Endothelial cell of umbilical vein (primary cell): Measurements from ENCODE around the gene ARHGEF40. TPM values are rescaled to one million over a fixed set of nuclear protein-coding genes. Genes with fewer than 3 reads are reported as not detected.

Source experiments
- BruUV-seq: library from RNA; stranded (reverse); fragments of 400-500 nt; replicated peaks from 2 replicates; lab custom pipeline; 2021; lab: Mats Ljungman, UMichigan
- CTCF ChIA-PET: fragments of 300-600, 350-600 bp; sonication (Branson Sonifier 250); formaldehyde crosslinking; loops from one replicate; lab custom pipeline; 2021; ENCODE audit warnings: antibody characterized with exemption, inconsistent platforms; lab: Charles Lee
- POLR2A ChIA-PET: fragments of 300-600, 350-600 bp; sonication (Branson Sonifier 250); formaldehyde crosslinking; loops from one replicate; lab custom pipeline; 2021; ENCODE audit warnings: antibody characterized with exemption, inconsistent platforms; lab: Charles Lee
- DNase-seq: peaks from one replicate; pipeline ENCODE4 v3.0.0-alpha.2; 2011; ENCODE audit warnings: low read depth, low spot score
- FAIRE-seq: peaks from 2 replicates; lab custom pipeline; 2011; peaks lifted over from hg19 to GRCh38; lab: Jason Lieb, UNC
- H2AFZ ChIP-seq: 2 replicates; pipeline ENCODE4 v1.6.0; 2012; ENCODE audit warnings: low read depth, low read length, control low read depth, inconsistent platforms
- H3K27ac ChIP-seq: 2 replicates; pipeline ENCODE4 v1.5.1; 2011; ENCODE audit warnings: low read depth, mild to moderate bottlenecking, control low read depth, low read length, moderate library complexity; ENCODE audit not compliant: insufficient read depth
- H3K27me3 ChIP-seq, 2 experiments: 2 replicates each; pipeline versions ENCODE4 v1.6.0 to v1.6.1; 2011; ENCODE audit warnings: low read length in 2 of 2, mixed read lengths in 1 of 2; ENCODE audit not compliant: control insufficient read depth in 2 of 2, insufficient read depth in 2 of 2
- H3K36me3 ChIP-seq, 2 experiments: 2 replicates in 1 of 2; 3 replicates in 1 of 2; pipeline ENCODE4 v1.5.1; 2011; ENCODE audit warnings: low read length in 2 of 2, mild to moderate bottlenecking in 1 of 2, moderate library complexity in 1 of 2; ENCODE audit not compliant: control insufficient read depth in 2 of 2, insufficient read depth in 2 of 2; ENCODE audit errors: extremely low read depth in 1 of 2
- H3K4me1 ChIP-seq: 3 replicates; pipeline ENCODE4 v1.5.1; 2011; ENCODE audit warnings: mild to moderate bottlenecking, low read length; ENCODE audit not compliant: control insufficient read depth, insufficient read depth; ENCODE audit errors: extremely low read depth
- H3K4me2 ChIP-seq: 2 replicates; pipeline ENCODE4 v1.6.1; 2011; ENCODE audit warnings: low read length, control low read depth, mixed read lengths; ENCODE audit not compliant: insufficient read depth
- H3K4me3 ChIP-seq, 3 experiments: fragments of 200-600 bp in 1 of 3; sonication (generic), shearing (Covaris generic) in 1 of 3; replicated peaks in 1 of 3; 2 replicates each; pipeline ENCODE4 v1.5.1; 2011 to 2016; ENCODE audit warnings: control low read depth in 3 of 3, low read length in 3 of 3, mild to moderate bottlenecking in 2 of 3, inconsistent platforms in 1 of 3, low read depth in 1 of 3, moderate library complexity in 1 of 3; ENCODE audit not compliant: insufficient read depth in 1 of 3
- H3K79me2 ChIP-seq: 2 replicates; pipeline ENCODE4 v1.6.0; 2012; ENCODE audit warnings: low read length, inconsistent platforms; ENCODE audit not compliant: control insufficient read depth, insufficient read depth
- H3K9ac ChIP-seq: replicated peaks from 2 replicates; pipeline ENCODE3; 2011; ENCODE audit warnings: low read length, control low read depth; ENCODE audit not compliant: insufficient read depth; ENCODE audit errors: extremely low read depth
- H3K9me1 ChIP-seq: replicated peaks from 3 replicates; pipeline ENCODE4 v1.6.0; 2011; ENCODE audit warnings: mild to moderate bottlenecking, low read length; ENCODE audit not compliant: control insufficient read depth, insufficient read depth; ENCODE audit errors: extremely low read depth
- H3K9me3 ChIP-seq: replicated peaks from 2 replicates; pipeline ENCODE4 v1.5.1; 2012; ENCODE audit warnings: low read length, inconsistent platforms; ENCODE audit not compliant: control insufficient read depth, insufficient read depth
- H4K20me1 ChIP-seq: replicated peaks from 2 replicates; pipeline ENCODE3; 2011; ENCODE audit warnings: mild to moderate bottlenecking, low read length; ENCODE audit not compliant: control insufficient read depth, insufficient read depth; ENCODE audit errors: extremely low read depth
- CTCF ChIP-seq, 2 donors: IDR thresholded peaks; 1 replicate in 1 of 2; 2 replicates in 1 of 2; pipeline ENCODE4 v1.5.1; 2011; ENCODE audit warnings: low read length in 2 of 2, mild to moderate bottlenecking in 2 of 2, moderate library complexity in 2 of 2, control low read depth in 1 of 2, inconsistent platforms in 1 of 2, low read depth in 1 of 2; ENCODE audit not compliant: insufficient read depth in 1 of 2; ENCODE audit errors: extremely low read depth in 1 of 2
- EZH2 ChIP-seq: IDR thresholded peaks from 2 replicates; pipeline ENCODE4 v1.6.1; 2012; ENCODE audit warnings: borderline replicate concordance, low read depth, mild to moderate bottlenecking, moderate library complexity, low read length, inconsistent platforms; ENCODE audit not compliant: severe bottlenecking
- FOS ChIP-seq: IDR thresholded peaks from 2 replicates; pipeline ENCODE4 v1.6.1; 2011; ENCODE audit warnings: mild to moderate bottlenecking, low read length, moderate library complexity, borderline replicate concordance; ENCODE audit not compliant: insufficient read depth
- GATA2 ChIP-seq: IDR thresholded peaks from 2 replicates; pipeline ENCODE4 v1.7.0; 2011; ENCODE audit warnings: low read depth, mild to moderate bottlenecking, moderate library complexity, mixed read lengths, low read length; ENCODE audit not compliant: insufficient read length, insufficient read depth
- JUN ChIP-seq: IDR thresholded peaks from 2 replicates; pipeline ENCODE4 v1.6.1; 2011; ENCODE audit warnings: borderline replicate concordance, low read depth; ENCODE audit not compliant: insufficient read length, insufficient read depth
- MYC ChIP-seq: IDR thresholded peaks from one replicate; pipeline ENCODE4 v1.6.1; 2011; ENCODE audit warnings: mild to moderate bottlenecking, low read depth, low read length
- POLR2A ChIP-seq: IDR thresholded peaks from 2 replicates; pipeline ENCODE4 v1.6.1; 2012; ENCODE audit warnings: low read depth, mild to moderate bottlenecking, control low read depth, low read length
- POLR2AphosphoS5 ChIP-seq: IDR thresholded peaks from 2 replicates; pipeline ENCODE4 v1.6.1; 2012; ENCODE audit warnings: low read depth, mild to moderate bottlenecking, control low read depth, low read length, moderate library complexity; ENCODE audit not compliant: insufficient read depth
- dilution Hi-C: fragments of 300-500 bp; cut with MboI; formaldehyde crosslinking; loops from one replicate; pipeline ENCODE4 v1.15.0; 2019; ENCODE audit warnings: low sequenced_read_pairs; ENCODE audit not compliant: extremely low pct_ligation_motif_present
- intact Hi-C: fragments of 100-400 bp; cut with micrococcal nuclease; formaldehyde crosslinking; loops from one replicate; pipeline ENCODE4 v1.10.0; 2022
- polyA plus RNA-seq, 4 experiments: library from polyadenylated mRNA; depleted of rRNA in 3 of 4; stranded (reverse) in 3 of 4; unstranded in 1 of 4; fragments of >200 nt; gene quantifications; 2 replicates each; pipeline versions ENCODE4 v1.2.1 to v1.2.3, GENCODE V29; 2011 to 2012; ENCODE audit warnings: missing spikeins in 1 of 4
- total RNA-seq: library from RNA; stranded (reverse); gene quantifications from 2 replicates; pipeline ENCODE4 v1.2.3, GENCODE V29; 2021
- TF ChIP-seq, protein P1 (sequence below): IDR thresholded peaks from 2 replicates; pipeline ENCODE4 v1.6.1; 2011; ENCODE audit not compliant: insufficient read depth, insufficient read length

ARHGEF40 gene
- total and polyA plus RNA-seq, 2 donors (not counting 3 experiments of a cell fraction or from before 2014, with no cell fraction given) = 2.6 to 19.9 TPM

DNA sequence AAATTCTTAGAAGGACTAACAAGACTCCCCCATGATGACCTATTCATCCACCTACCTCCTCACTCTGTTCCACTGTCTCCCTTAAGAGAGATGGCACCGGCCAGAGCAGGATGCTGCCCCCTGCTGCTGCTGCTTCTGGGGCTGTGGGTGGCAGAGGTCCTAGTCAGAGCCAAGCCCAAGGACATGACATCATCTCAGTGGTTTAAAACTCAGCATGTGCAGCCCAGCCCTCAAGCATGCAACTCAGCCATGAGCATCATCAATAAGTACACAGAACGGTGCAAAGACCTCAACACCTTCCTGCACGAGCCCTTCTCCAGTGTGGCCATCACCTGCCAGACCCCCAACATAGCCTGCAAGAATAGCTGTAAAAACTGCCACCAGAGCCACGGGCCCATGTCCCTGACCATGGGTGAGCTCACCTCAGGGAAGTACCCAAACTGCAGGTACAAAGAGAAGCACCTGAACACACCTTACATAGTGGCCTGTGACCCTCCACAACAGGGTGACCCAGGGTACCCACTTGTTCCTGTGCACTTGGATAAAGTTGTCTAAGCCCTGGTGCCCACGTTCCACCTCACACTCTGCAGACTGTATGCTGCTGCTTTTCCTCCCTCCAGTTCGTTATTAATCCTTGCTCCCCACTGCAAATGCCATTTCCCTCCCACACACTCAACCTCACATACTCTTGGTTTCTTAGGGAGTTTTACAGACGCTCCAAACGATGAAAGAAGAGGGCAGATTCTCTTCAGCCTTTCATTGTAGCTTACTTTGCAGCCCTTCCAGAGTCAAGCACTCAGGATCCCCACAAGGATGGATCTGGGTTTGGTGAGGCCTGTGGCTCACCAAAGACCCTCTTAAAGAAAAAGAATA lies 12.1 kb upstream of the ARHGEF40 start, which contains the start of gene RNASE8:
Gene RNASE8 (plus strand): TSS at position 20 of the 873 bp plus-strand sequence. CDS start 71 bp downstream, at position 91.
- ChIA-PET POLR2A (interaction anchor here (0.6 kb wide), 1 partner anchor 14 kb away, joined by 4 read pairs; no protein-coding TSS in a partner anchor), CTCF (interaction anchor here (0.9 to 1.8 kb wide), 3 partner anchors 10 to 43 kb away, joined by 4 to 8 read pairs (median 5); no protein-coding TSS in a partner anchor)
- dilution Hi-C loops (no loop called here), intact Hi-C loops (no loop called here)
- no TSS peak for BruUV-seq
- no peak within 1 kb of the TSS for H3K27ac ChIP-seq
- no peaks in the 10 kb centered on the region for H3K9me3 ChIP-seq
- H3K9me1 ChIP-seq = no peaks in the 10 kb centered on the region
- TF ChIP-seq MYC (no peak), EZH2 (no peak), JUN (no peak), CTCF (IDR thresholded peaks at IDR 0.05; ENCODE audit: extremely low read depth in 1 of 2, insufficient read depth in 1 of 2, low read depth in 1 of 2, low read length in 2 of 2) (no peak), POLR2AphosphoS5 (no peak), GATA2 (no peak), FOS (no peak), POLR2A (no peak)
- TF ChIP-seq, protein P1, sequence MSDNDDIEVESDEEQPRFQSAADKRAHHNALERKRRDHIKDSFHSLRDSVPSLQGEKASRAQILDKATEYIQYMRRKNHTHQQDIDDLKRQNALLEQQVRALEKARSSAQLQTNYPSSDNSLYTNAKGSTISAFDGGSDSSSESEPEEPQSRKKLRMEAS = no peak
- H3K9ac ChIP-seq = no peak within 1 kb of the TSS
- no peak within 1 kb of the TSS for H2AFZ ChIP-seq
- no peaks in the 10 kb centered on the region for H3K79me2 ChIP-seq
- H4K20me1 ChIP-seq = no peaks in the 10 kb centered on the region
- H3K4me3 ChIP-seq = no peak within 1 kb of the TSS
- no peak for DNase-seq
- H3K4me2 ChIP-seq = no peak within 1 kb of the TSS
- H3K4me1 ChIP-seq = no peaks in the 10 kb centered on the region
- no peaks in the 10 kb centered on the region for H3K36me3 ChIP-seq
- H3K27me3 ChIP-seq = peaks cover 11 to 24% of the 10 kb centered on the region in 2 experiments
- FAIRE-seq = no peak
